ENCODE measurements around the gene GRID1. TPM values are rescaled to one million over a fixed set of nuclear protein-coding genes. Genes with fewer than 3 reads are reported as not detected.

Gene GRID1
- total RNA-seq, 1 donor from 2014 or later, result 0.22 TPM

DNA sequence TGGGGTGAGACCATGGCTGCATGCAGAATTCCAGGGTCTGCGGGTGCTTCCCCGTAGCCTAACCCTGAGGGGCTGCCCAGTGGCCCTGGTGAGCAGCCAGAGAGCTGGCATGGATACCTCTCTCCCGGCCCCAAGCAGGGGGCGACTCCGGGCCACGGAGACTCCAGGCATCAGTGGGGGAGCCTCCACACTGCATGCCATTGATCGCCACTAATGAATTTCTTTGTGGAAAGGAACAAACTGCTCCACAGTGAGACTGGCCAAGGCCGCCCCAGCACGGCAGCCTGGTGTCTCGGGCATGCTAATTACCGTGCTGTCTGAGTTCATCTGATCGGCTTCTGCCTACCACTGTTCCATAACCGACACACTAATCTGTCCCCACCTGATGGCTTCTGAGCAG is 184.4 kb downstream of the GRID1 start:
- Mint-ChIP-seq H3K27me3 (peaks cover 15% of the 10 kb centered on the region), H3K9me3 (ENCODE audit: low read depth) (peaks cover 5% of the 10 kb centered on the region), H3K36me3 (ENCODE audit: insufficient read depth) (no peaks in the 10 kb centered on the region)

DNA sequence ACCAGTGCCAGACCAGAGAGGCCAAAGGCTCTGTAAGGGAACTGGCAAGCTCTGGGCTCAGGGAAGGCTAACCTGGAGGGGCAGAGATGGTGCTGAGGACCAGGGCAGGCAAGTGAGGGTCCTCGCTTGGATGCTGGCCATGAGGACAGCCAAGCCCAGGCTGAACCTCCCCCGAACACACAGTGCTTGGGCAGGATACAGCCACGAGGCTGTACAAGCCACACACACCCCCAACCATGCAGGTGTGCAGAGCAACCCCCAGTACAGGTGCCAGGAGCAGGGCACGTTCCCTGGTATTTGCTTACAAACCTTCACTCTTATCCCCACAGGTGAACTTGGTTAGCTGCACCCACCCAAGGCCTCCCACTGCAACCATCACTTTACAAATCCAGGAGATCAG is 185.7 kb downstream of the GRID1 start:
- no peaks in the 10 kb centered on the region for H3K36me3 Mint-ChIP-seq (ENCODE audit: insufficient read depth)
- H3K9me3 Mint-ChIP-seq (ENCODE audit: low read depth), result peaks cover under 1% of the 10 kb centered on the region
- H3K4me3 Mint-ChIP-seq (ENCODE audit: low read depth), result no peak overlapping the region
- DNase-seq (ENCODE audit: low spot score, unreplicated experiment), result no peak
- peaks cover 9% of the 10 kb centered on the region for H3K27me3 Mint-ChIP-seq
- TF ChIP-seq, protein P1, sequence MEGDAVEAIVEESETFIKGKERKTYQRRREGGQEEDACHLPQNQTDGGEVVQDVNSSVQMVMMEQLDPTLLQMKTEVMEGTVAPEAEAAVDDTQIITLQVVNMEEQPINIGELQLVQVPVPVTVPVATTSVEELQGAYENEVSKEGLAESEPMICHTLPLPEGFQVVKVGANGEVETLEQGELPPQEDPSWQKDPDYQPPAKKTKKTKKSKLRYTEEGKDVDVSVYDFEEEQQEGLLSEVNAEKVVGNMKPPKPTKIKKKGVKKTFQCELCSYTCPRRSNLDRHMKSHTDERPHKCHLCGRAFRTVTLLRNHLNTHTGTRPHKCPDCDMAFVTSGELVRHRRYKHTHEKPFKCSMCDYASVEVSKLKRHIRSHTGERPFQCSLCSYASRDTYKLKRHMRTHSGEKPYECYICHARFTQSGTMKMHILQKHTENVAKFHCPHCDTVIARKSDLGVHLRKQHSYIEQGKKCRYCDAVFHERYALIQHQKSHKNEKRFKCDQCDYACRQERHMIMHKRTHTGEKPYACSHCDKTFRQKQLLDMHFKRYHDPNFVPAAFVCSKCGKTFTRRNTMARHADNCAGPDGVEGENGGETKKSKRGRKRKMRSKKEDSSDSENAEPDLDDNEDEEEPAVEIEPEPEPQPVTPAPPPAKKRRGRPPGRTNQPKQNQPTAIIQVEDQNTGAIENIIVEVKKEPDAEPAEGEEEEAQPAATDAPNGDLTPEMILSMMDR (IDR thresholded peaks at IDR 0.05; ENCODE audit: unreplicated experiment), result no peak
- H3K27ac Mint-ChIP-seq, result no peak overlapping the region
- H3K4me1 Mint-ChIP-seq (ENCODE audit: low read depth), result no peaks in the 10 kb centered on the region

More for the DNA sequence above, 184.4 kb downstream of the GRID1 start:
- no peak overlapping the region for H3K27ac Mint-ChIP-seq
- no peak overlapping the region for H3K4me3 Mint-ChIP-seq (ENCODE audit: low read depth)
- TF ChIP-seq, protein P1 (IDR thresholded peaks at IDR 0.05; ENCODE audit: unreplicated experiment), result no peak
- H3K4me1 Mint-ChIP-seq (ENCODE audit: low read depth), result no peaks in the 10 kb centered on the region
- no peak for DNase-seq (ENCODE audit: low spot score, unreplicated experiment)

DNA sequence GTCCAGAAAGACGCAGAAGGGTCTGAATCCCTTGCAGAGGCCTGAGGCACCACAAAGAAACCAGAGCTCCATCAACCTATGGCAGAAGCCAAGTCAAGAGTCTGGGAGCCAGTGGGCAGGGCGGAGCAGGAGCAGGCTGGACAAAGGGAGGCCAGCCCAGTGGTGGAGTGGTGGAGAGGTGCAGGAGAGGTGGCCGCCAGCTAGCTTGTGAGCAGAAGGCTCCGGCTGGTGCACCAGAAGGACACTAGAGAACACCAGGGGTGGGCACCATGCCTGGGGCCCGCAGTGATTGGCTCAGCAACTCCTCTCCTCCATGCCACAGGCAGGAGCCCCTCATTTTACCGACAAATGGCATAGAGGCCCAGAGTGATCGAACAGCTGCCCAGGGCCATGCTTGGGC is 186.6 kb downstream of the GRID1 start:
- H3K4me1 Mint-ChIP-seq (ENCODE audit: low read depth), result no peaks in the 10 kb centered on the region
- TF ChIP-seq, protein P1 (IDR thresholded peaks at IDR 0.05; ENCODE audit: unreplicated experiment), result no peak
- DNase-seq (ENCODE audit: low spot score, unreplicated experiment), result no peak
- peaks cover 8% of the 10 kb centered on the region for H3K27me3 Mint-ChIP-seq
- no peak overlapping the region for H3K4me3 Mint-ChIP-seq (ENCODE audit: low read depth)
- no peaks in the 10 kb centered on the region for H3K36me3 Mint-ChIP-seq (ENCODE audit: insufficient read depth)
- H3K9me3 Mint-ChIP-seq (ENCODE audit: low read depth), result no peaks in the 10 kb centered on the region
- no peak overlapping the region for H3K27ac Mint-ChIP-seq

DNA sequence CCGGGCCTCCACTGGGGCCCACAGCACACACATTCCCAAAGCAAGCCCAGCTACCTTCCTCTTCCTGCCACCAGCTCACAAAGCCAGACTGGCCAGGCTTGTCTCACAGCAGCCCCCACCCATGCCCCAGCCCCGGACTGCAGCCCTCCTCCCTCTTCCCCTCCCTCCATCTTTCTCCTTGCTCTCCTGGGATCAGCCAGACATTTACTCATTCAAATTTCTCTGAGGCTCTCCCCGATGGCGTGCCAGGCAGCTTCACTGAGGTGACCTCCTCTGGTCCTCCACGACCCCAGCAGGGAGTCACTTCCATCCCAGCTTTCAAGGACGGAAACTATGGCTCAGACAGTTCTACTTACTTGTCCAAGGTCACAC is 187.5 kb downstream of the GRID1 start:
- peaks cover 6% of the 10 kb centered on the region for H3K27me3 Mint-ChIP-seq

DNA sequence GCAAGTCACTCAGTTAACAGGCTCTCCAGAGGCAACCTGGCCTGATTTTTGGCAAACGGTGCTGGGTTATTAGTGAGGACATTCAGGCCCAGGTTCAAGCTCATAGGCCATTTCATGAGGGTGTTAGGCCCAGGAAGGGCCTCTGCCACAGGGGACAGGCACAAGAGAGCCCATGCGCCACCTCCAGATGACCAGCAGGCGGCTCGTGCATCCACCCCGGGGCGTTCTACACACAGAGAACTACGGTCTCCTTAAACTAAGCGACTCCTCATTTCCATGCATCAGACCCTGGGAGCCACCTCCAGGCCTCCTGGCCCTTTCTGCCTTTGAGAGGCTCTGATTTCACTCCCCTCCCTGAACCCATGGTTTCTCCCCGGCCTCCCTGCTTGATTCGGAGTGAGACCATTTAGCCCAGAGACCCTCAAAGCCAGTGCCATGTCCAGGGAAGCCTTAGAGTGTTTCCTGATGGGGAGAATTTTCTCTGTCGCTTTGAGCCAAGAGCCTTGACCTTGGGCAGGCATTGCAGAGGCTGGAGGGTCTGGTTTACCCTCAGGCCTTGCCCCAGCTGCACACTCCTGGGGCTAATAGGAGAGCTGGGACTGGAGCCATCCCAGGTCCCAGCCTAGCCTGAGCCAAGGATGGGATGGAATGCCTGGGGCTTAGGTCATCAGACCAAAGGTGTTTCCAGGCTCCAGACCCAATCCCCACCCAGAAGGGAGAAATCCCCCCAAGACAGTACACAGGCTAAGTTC is 188.0 kb downstream of the GRID1 start:
- Mint-ChIP-seq H3K9me3 (ENCODE audit: low read depth) (no peaks in the 10 kb centered on the region), H3K4me3 (ENCODE audit: low read depth) (no peak overlapping the region), H3K4me1 (ENCODE audit: low read depth) (no peaks in the 10 kb centered on the region), H3K36me3 (ENCODE audit: insufficient read depth) (no peaks in the 10 kb centered on the region), H3K27me3 (peaks cover 6% of the 10 kb centered on the region), H3K27ac (no peak overlapping the region)
- TF ChIP-seq, protein P1 (IDR thresholded peaks at IDR 0.05; ENCODE audit: unreplicated experiment), result peak; percentile 67
- peak; percentile 35 for DNase-seq (ENCODE audit: low spot score, unreplicated experiment)

More for the DNA sequence above, 187.5 kb downstream of the GRID1 start:
- TF ChIP-seq, protein P1 (IDR thresholded peaks at IDR 0.05; ENCODE audit: unreplicated experiment), result no peak
- DNase-seq (ENCODE audit: low spot score, unreplicated experiment), result no peak
- Mint-ChIP-seq H3K4me1 (ENCODE audit: low read depth) (no peaks in the 10 kb centered on the region), H3K4me3 (ENCODE audit: low read depth) (no peak overlapping the region), H3K9me3 (ENCODE audit: low read depth) (no peaks in the 10 kb centered on the region), H3K27ac (no peak overlapping the region), H3K36me3 (ENCODE audit: insufficient read depth) (no peaks in the 10 kb centered on the region)

Data from progenitor cell of endocrine pancreas (in vitro differentiated cells).